ENCODE measurements around the gene ZNF217.
"Not testable (repeated sequence)": the region's sequence is repeated elsewhere in the genome, so short reads cannot be mapped to it uniquely, and the experiment has no call there.

- not testable (repeated sequence) for TF ChIP-seq YY1 (IDR thresholded peaks at IDR 0.05; ENCODE audit: extremely low read depth, insufficient replicate concordance, low read depth, low read length); POLR2AphosphoS5 (IDR thresholded peaks at IDR 0.05; ENCODE audit: low read depth, low read length); CTCF (IDR thresholded peaks at IDR 0.05 in 2 of 3, conservative IDR thresholded peaks at IDR 0.05 in 1 of 3; ENCODE audit: borderline replicate concordance in 1 of 3, insufficient read depth in 1 of 3, low read depth in 2 of 3, low read length in 2 of 3); SP1 (IDR thresholded peaks at IDR 0.05; ENCODE audit: low read depth)
Measured at GRCh38 chr20:53591206-53591741, 2.4 kb downstream of the ZNF217 start.
